PFSK-1 (cell line): ENCODE results near the gene TMEM238.

ENCODE experiments used
- FOXP2 ChIP-seq: optimal IDR thresholded peaks from 2 replicates; pipeline ENCODE3; 2011; ENCODE audit warnings: borderline replicate concordance, control low read depth, inconsistent platforms; ENCODE audit not compliant: insufficient read depth; ENCODE audit errors: extremely low read length, extremely low read depth
- POLR2AphosphoS5 ChIP-seq: IDR thresholded peaks from 2 replicates; pipeline ENCODE4 v1.6.1; 2012; ENCODE audit warnings: low read depth, mild to moderate bottlenecking, control low read depth, low read length, moderate library complexity
- SIN3A ChIP-seq: IDR thresholded peaks from 2 replicates; pipeline ENCODE4 v1.6.1; 2012; ENCODE audit warnings: mild to moderate bottlenecking, low read length, moderate library complexity, borderline replicate concordance; ENCODE audit not compliant: insufficient read depth
- TAF1 ChIP-seq: IDR thresholded peaks from 2 replicates; pipeline ENCODE4 v1.6.1; 2012; ENCODE audit warnings: low read length, control low read depth, borderline replicate concordance; ENCODE audit not compliant: insufficient read depth
- TF ChIP-seq, protein P1 (sequence below), 2 experiments: IDR thresholded peaks; 2 replicates each; pipeline versions ENCODE4 v1.6.1 to v1.8.0; 2011 to 2012; ENCODE audit warnings: low read depth in 2 of 2, low read length in 2 of 2, control low read depth in 1 of 2, inconsistent platforms in 1 of 2, mild to moderate bottlenecking in 1 of 2, moderate library complexity in 1 of 2; ENCODE audit not compliant: insufficient read depth in 1 of 2

TMEM238 gene

GRCh38 chr19:55410168-55410567 is 26.1 kb upstream of the TMEM238 start:
- TF ChIP-seq, protein P1, sequence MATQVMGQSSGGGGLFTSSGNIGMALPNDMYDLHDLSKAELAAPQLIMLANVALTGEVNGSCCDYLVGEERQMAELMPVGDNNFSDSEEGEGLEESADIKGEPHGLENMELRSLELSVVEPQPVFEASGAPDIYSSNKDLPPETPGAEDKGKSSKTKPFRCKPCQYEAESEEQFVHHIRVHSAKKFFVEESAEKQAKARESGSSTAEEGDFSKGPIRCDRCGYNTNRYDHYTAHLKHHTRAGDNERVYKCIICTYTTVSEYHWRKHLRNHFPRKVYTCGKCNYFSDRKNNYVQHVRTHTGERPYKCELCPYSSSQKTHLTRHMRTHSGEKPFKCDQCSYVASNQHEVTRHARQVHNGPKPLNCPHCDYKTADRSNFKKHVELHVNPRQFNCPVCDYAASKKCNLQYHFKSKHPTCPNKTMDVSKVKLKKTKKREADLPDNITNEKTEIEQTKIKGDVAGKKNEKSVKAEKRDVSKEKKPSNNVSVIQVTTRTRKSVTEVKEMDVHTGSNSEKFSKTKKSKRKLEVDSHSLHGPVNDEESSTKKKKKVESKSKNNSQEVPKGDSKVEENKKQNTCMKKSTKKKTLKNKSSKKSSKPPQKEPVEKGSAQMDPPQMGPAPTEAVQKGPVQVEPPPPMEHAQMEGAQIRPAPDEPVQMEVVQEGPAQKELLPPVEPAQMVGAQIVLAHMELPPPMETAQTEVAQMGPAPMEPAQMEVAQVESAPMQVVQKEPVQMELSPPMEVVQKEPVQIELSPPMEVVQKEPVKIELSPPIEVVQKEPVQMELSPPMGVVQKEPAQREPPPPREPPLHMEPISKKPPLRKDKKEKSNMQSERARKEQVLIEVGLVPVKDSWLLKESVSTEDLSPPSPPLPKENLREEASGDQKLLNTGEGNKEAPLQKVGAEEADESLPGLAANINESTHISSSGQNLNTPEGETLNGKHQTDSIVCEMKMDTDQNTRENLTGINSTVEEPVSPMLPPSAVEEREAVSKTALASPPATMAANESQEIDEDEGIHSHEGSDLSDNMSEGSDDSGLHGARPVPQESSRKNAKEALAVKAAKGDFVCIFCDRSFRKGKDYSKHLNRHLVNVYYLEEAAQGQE (IDR thresholded peaks at IDR 0.05; ENCODE audit: insufficient read depth in 1 of 2, low read depth in 2 of 2, low read length in 2 of 2), result no peak
- TF ChIP-seq FOXP2 (no peak), TAF1 (no peak), SIN3A (no peak), POLR2AphosphoS5 (no peak)

DNA sequence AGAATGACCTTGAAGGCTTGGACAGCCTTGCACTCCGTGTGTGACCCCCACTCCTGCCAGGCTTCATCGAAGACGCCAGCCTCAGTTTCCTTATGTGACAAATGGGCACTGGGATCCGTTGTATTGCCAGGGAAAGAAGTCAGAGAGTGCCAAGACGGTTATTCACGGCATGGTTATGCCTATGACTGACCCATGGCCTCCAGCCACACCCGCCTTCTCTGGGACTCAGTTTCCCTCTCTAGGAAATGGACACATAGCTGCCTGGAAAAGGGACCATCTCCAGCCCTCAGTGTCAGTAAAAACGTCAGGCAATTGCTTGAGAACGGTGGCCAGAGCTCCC is 24.4 kb upstream of the TMEM238 start:
- TF ChIP-seq FOXP2 (no peak), TAF1 (no peak), POLR2AphosphoS5 (no peak), SIN3A (no peak)

DNA sequence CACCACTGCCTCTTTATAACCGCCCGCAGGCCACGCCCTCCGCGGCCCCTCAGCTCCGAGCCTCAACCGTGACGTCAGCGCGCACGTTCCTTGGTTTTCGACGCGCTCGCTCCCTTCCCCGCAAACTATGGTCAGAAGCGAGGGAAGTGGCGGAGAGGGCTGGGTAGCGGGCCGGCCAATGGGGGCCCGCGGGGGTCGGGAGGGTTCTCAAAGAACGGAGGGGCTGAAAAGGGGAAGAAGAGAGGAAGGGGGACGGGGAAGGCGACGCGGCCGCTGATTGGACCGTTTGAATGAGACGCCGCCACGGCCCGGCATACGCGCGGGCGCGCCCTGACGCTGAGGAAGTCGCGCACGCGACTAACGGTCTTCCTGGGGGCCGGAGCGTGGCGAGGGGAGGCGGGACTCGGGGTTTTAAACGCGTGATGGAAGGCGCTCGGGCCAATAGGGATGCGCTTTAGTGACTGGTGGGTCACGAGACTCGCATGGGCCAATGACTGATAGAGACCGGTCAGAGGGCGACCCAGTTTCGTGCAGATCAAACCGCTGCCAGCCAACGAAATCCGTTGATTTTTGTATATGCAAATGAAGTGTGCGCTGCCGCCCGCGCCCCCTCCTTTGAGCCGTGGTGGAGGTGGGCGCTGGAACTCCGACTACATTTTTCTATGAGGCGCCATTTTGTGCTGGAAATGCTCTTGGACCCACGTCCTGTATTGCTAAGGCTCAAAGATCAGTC is 23.9 kb upstream of the TMEM238 start:
- TF ChIP-seq TAF1, result no peak; the same call in 1 of the 2 replicates
- TF ChIP-seq POLR2AphosphoS5, result no peak
- no peak for TF ChIP-seq SIN3A
- TF ChIP-seq, protein P1 (IDR thresholded peaks at IDR 0.05; ENCODE audit: insufficient read depth in 1 of 2, low read depth in 2 of 2, low read length in 2 of 2), result no peak
- no peak for TF ChIP-seq FOXP2

- TF ChIP-seq TAF1 (peak; percentile 93; the same call in 1 of the 2 replicates), POLR2AphosphoS5 (peak; percentile 98)
- TF ChIP-seq, protein P1 (IDR thresholded peaks at IDR 0.05; ENCODE audit: insufficient read depth in 1 of 2, low read depth in 2 of 2, low read length in 2 of 2), result 0 out of 4 replicates have a peak, but pooled peaks of 1 of the 2 experiments have one; percentile 57
Observed at GRCh38 chr19:55407550-55407799, 23.4 kb upstream of the TMEM238 start, which contains the start of gene UBE2S. Gene UBE2S, minus strand, starts transcription at chr19:55407788. Its CDS starts 199 bp downstream, at chr19:55407589.

- no peak for TF ChIP-seq POLR2AphosphoS5
- no peak for TF ChIP-seq FOXP2
- TF ChIP-seq TAF1, result no peak
- TF ChIP-seq SIN3A, result no peak
- TF ChIP-seq, protein P1 (IDR thresholded peaks at IDR 0.05; ENCODE audit: insufficient read depth in 1 of 2, low read depth in 2 of 2, low read length in 2 of 2), result no peak
Observed at GRCh38 chr19:55406826-55407549, 22.9 kb upstream of the TMEM238 start.
